A673 (cell line): ENCODE data around the gene RASGRP2. TPM values are rescaled to one million over a fixed set of nuclear protein-coding genes. Genes with fewer than 3 reads are reported as not detected.

Experiments
- BruUV-seq: library from RNA; stranded (reverse); fragments of 400-500 nt; replicated peaks from 2 replicates; lab custom pipeline; 2021; lab: Mats Ljungman, UMichigan
- CTCF ChIA-PET: fragments of 300-600 bp; sonication (Branson Sonifier 250); formaldehyde crosslinking; loops from one replicate; lab custom pipeline; 2022; ENCODE audit warnings: antibody characterized with exemption; lab: Charles Lee
- POLR2A ChIA-PET: fragments of 300-600 bp; sonication (Branson Sonifier 250); formaldehyde crosslinking; loops from one replicate; lab custom pipeline; 2022; ENCODE audit warnings: antibody characterized with exemption; ENCODE audit not compliant: low non-redundant PET; lab: Charles Lee
- DNase-seq: peaks from one replicate; pipeline ENCODE4 v3.0.0-alpha.2; 2015; ENCODE audit warnings: low spot score
- H3K27ac ChIP-seq: fragments of 200-600 bp; sonication (generic); 2 replicates; pipeline ENCODE4 v1.5.1; 2016; ENCODE audit warnings: mixed run types, low read depth, mild to moderate bottlenecking, mixed read lengths, antibody characterized with exemption, low read length; ENCODE audit not compliant: poor library complexity, severe bottlenecking
- H3K27me3 ChIP-seq: fragments of 200-600 bp; sonication (generic); replicated peaks from 2 replicates; pipeline ENCODE4 v1.6.1; 2017; ENCODE audit warnings: mixed run types, low read depth, mild to moderate bottlenecking, mixed read lengths, antibody characterized with exemption, low read length; ENCODE audit not compliant: insufficient read depth, poor library complexity
- H3K36me3 ChIP-seq: fragments of 200-600 bp; sonication (generic); 2 replicates; pipeline ENCODE4 v1.6.1; 2016; ENCODE audit warnings: mixed run types, mild to moderate bottlenecking, mixed read lengths, antibody characterized with exemption, low read length; ENCODE audit not compliant: insufficient read depth, poor library complexity, severe bottlenecking
- H3K4me1 ChIP-seq: fragments of 200-600 bp; sonication (generic); 2 replicates; pipeline ENCODE4 v1.6.1; 2017; ENCODE audit warnings: mixed run types, mild to moderate bottlenecking, mixed read lengths, antibody characterized with exemption, low read length; ENCODE audit not compliant: insufficient read depth, poor library complexity, severe bottlenecking
- H3K4me3 ChIP-seq: fragments of 200-600 bp; sonication (generic); 2 replicates; pipeline ENCODE4 v1.5.1; 2016; ENCODE audit warnings: low read depth, mixed run types, mild to moderate bottlenecking, mixed read lengths, low read length; ENCODE audit not compliant: poor library complexity, severe bottlenecking
- H3K9me3 ChIP-seq: fragments of 200-600 bp; sonication (generic); 2 replicates; pipeline ENCODE4 v1.6.1; 2016; ENCODE audit warnings: mixed run types, low read depth, mild to moderate bottlenecking, mixed read lengths, antibody characterized with exemption, low read length; ENCODE audit not compliant: poor library complexity, severe bottlenecking
- CTCF ChIP-seq: fragments of 300-800, 200-600 bp; sonication (generic); conservative IDR thresholded peaks from 2 replicates; pipeline ENCODE4 v1.5.1; 2017; ENCODE audit warnings: low read depth, mild to moderate bottlenecking, antibody characterized with exemption, low read length, moderate library complexity, mixed read lengths
- EZH2 ChIP-seq: fragments of 200-600 bp; sonication (generic); IDR thresholded peaks from 2 replicates; pipeline ENCODE4 v1.6.1; 2017; ENCODE audit warnings: borderline replicate concordance, low read depth, mild to moderate bottlenecking, mixed read lengths, antibody characterized with exemption, low read length; ENCODE audit not compliant: poor library complexity, severe bottlenecking
- intact Hi-C: fragments of 100-400 bp; cut with micrococcal nuclease; formaldehyde crosslinking; loops from one replicate; pipeline ENCODE4 v1.10.0; 2022; ENCODE audit not compliant: unreplicated experiment
- total RNA-seq: library from RNA; stranded (reverse); gene quantifications from 2 replicates; pipeline ENCODE4 v1.2.3, GENCODE V29; 2021

Gene RASGRP2
- total RNA-seq, 1 experiment from 2014 or later: 2.0 TPM

GRCh38 chr11:64718780-64719124 is 25.2 kb downstream of the RASGRP2 start:
- no peak overlapping the region for H3K27ac ChIP-seq
- H3K27me3 ChIP-seq: peaks cover 87% of the 10 kb centered on the region
- no peak for TF ChIP-seq CTCF
- TF ChIP-seq EZH2: no peak
- ChIA-PET POLR2A (no interaction called here), CTCF (no interaction called here)
- H3K4me3 ChIP-seq: no peak overlapping the region
- H3K4me1 ChIP-seq: peaks cover 12% of the 10 kb centered on the region
- no peaks in the 10 kb centered on the region for H3K36me3 ChIP-seq
- H3K9me3 ChIP-seq: no peaks in the 10 kb centered on the region
- DNase-seq: no peak
- intact Hi-C loops: no loop called here
- BruUV-seq: no TSS peak

- intact Hi-C loops: no loop called here
- Histone ChIP-seq H3K4me3 (no peak overlapping the region), H3K9me3 (no peaks in the 10 kb centered on the region), H3K27ac (no peak overlapping the region), H3K4me1 (peaks cover 7% of the 10 kb centered on the region), H3K27me3 (peaks cover 92% of the 10 kb centered on the region), H3K36me3 (no peaks in the 10 kb centered on the region)
- ChIA-PET CTCF (no interaction called here), POLR2A (interaction anchor here (0.6 kb wide), 1 partner anchor 30 kb away, joined by 4 read pairs; no protein-coding TSS in a partner anchor)
- TF ChIP-seq CTCF (no peak), EZH2 (no peak)
- DNase-seq: no peak
- no TSS peak for BruUV-seq
Measured at GRCh38 chr11:64718084-64718779, 25.7 kb downstream of the RASGRP2 start.

GRCh38 chr11:64717268-64717578 is 26.7 kb downstream of the RASGRP2 start:
- no peak for DNase-seq
- CTCF ChIA-PET: no interaction called here
- POLR2A ChIA-PET: no interaction called here
- no peaks in the 10 kb centered on the region for H3K9me3 ChIP-seq
- peaks cover 98% of the 10 kb centered on the region for H3K27me3 ChIP-seq
- no peak for TF ChIP-seq EZH2
- TF ChIP-seq CTCF: no peak
- intact Hi-C loops: no loop called here
- H3K27ac ChIP-seq: no peak overlapping the region
- H3K36me3 ChIP-seq: no peaks in the 10 kb centered on the region
- no peak overlapping the region for H3K4me3 ChIP-seq
- peaks cover 15% of the 10 kb centered on the region for H3K4me1 ChIP-seq
- no TSS peak for BruUV-seq
